Activated CD4-positive, alpha-beta T cell treated with anti-CD3 and anti-CD28 coated beads for 36 hours (primary cell): Measurements from ENCODE around the gene ITPA. TPM values are rescaled to one million over a fixed set of nuclear protein-coding genes. Genes with fewer than 3 reads are reported as not detected.

Experiments
- ATAC-seq: fragments of 200-7000 bp; cut with Tn5 transposase; one replicate; pipeline ENCODE4 v1.10.0; 2021; ENCODE audit warnings: mild to moderate bottlenecking, moderate library complexity
- CTCF ChIA-PET: fragments of 350-600 bp; sonication (Branson Sonifier 250); formaldehyde crosslinking; loops from one replicate; lab custom pipeline; 2021; ENCODE audit warnings: antibody characterized with exemption; lab: Charles Lee
- POLR2A ChIA-PET: fragments of 350-600 bp; sonication (Branson Sonifier 250); formaldehyde crosslinking; loops from one replicate; lab custom pipeline; 2021; ENCODE audit warnings: antibody characterized with exemption, inconsistent platforms; lab: Charles Lee
- DNase-seq: peaks from one replicate; pipeline ENCODE4 v3.0.0-alpha.2; 2020
- H3K27ac Mint-ChIP-seq: one replicate; pipeline ENCODE4 v1.8.0; 2021; ENCODE audit warnings: mixed read lengths
- H3K27me3 Mint-ChIP-seq: one replicate; pipeline ENCODE4 v1.8.0; 2021; ENCODE audit warnings: mixed read lengths
- H3K36me3 Mint-ChIP-seq: one replicate; pipeline ENCODE4 v1.8.0; 2021; ENCODE audit warnings: low read depth, mixed read lengths
- H3K4me1 Mint-ChIP-seq: one replicate; pipeline ENCODE4 v1.8.0; 2021; ENCODE audit warnings: mixed read lengths
- H3K4me3 Mint-ChIP-seq: one replicate; pipeline ENCODE4 v1.8.0; 2021; ENCODE audit warnings: mild to moderate bottlenecking, moderate library complexity, mixed read lengths
- H3K9me3 Mint-ChIP-seq: one replicate; pipeline ENCODE4 v1.8.0; 2021; ENCODE audit warnings: low read depth, mixed read lengths
- intact Hi-C, 2 experiments: fragments of 100-400 bp; cut with DNase I in 1 of 2; cut with micrococcal nuclease in 1 of 2; formaldehyde crosslinking; loops; one replicate each; pipeline versions ENCODE4 v1.14.2 to v1.15.1; 2022 to 2024; cut with DNase I, micrococcal nuclease
- total RNA-seq, 2 experiments: library from RNA; stranded (reverse); gene quantifications; one replicate each; pipeline ENCODE4 v1.2.3, GENCODE V29; 2021

ITPA gene
- 10 to 100 TPM; 32.7 to 67.5 TPM for total RNA-seq

DNA sequence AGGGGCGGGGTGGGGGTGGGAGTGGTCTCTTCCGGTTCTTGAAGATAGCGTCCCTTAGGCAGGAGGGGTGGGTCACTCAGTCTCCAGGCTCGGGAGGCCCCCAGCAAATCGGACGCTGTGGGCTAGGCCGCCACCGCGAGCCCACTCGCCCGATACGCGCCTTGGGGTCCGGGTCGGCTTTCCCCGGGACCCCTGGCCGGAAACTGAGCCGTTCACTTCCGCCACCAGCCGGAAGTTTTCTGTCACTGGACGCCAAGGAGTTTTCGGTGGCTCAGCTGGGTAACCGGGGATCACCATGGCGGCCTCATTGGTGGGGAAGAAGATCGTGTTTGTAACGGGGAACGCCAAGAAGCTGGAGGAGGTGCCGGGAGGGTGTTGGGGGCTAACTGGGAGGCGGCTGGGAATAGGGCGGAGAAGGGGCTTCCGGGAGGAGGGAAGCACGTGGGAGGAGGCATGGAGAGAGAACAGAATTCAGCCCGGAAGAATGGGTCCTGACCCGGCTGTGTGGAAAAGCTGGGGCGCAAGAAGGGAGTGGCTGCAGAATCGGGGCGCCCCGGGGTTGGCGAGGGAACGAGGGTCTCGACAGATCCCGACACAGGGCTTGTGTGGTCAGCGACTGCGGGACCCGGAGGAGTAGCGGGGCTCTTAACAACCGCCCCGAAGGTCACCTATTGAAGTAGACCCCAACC lies at the start of gene ITPA:
TSS of gene ITPA (plus strand) at position 242 of the 689 bp plus-strand sequence. CDS start at position 296, 54 bp downstream.
- Mint-ChIP-seq H3K27me3 (no peaks in the 10 kb centered on the region), H3K27ac (peak within 1 kb of the TSS; percentile 92), H3K4me1 (peaks cover 13% of the 10 kb centered on the region), H3K9me3 (no peaks in the 10 kb centered on the region), H3K36me3 (peaks cover 13% of the 10 kb centered on the region), H3K4me3 (peak within 1 kb of the TSS; percentile 90)
- ChIA-PET CTCF (interaction anchor here (1.0 to 1.3 kb wide), 3 partner anchors 10 to 86 kb away, joined by 3 to 4 read pairs (median 3); no protein-coding TSS in a partner anchor), POLR2A (no interaction called here)
- peak; percentile 78 for DNase-seq
- intact Hi-C loops, result loop anchor here in 1 of 2 experiments (1.0 to 2.0 kb wide), 2 partner anchors 36 to 51 kb away; partner anchors contain the start of genes FASTKD5, LZTS3 and UBOX5
- peak; percentile 43 for ATAC-seq

DNA sequence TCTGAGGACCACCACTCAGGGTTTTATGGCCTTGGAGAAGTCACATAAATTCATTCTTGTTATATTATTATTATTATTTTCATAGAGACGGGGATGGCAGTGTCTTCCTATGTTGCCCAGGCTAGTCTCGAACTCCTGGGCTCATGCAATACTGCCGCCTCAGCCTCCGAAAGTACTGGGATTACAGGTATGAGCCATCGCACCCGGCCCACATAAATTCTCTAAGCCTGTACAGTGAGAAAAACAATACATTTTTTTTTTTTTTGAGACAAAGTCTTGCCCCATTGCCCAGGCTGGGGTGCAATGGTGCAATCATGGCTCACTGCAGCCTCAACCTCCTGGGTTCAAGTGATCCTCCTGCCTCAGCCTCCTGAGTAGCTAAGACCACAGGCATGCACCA lies 48.9 kb upstream of the ITPA start:
- ChIA-PET CTCF (interaction anchor here (1.0 kb wide), 1 partner anchor 40 kb away, joined by 3 read pairs; no protein-coding TSS in a partner anchor), POLR2A (interaction anchor here (0.6 to 2.5 kb wide), 3 partner anchors 11 to 292 kb away, joined by 3 to 8 read pairs (median 3); no protein-coding TSS in a partner anchor)
- ATAC-seq (no peak), DNase-seq (peak; percentile 36)
- intact Hi-C loops, result no loop called here
- H3K27me3 Mint-ChIP-seq, result no peaks in the 10 kb centered on the region
- no peaks in the 10 kb centered on the region for H3K9me3 Mint-ChIP-seq
- H3K4me3 Mint-ChIP-seq, result peak overlapping the region; percentile 30
- H3K27ac Mint-ChIP-seq, result peak overlapping the region; percentile 19
- peaks cover 39% of the 10 kb centered on the region for H3K4me1 Mint-ChIP-seq
- H3K36me3 Mint-ChIP-seq, result peaks cover 12% of the 10 kb centered on the region

DNA sequence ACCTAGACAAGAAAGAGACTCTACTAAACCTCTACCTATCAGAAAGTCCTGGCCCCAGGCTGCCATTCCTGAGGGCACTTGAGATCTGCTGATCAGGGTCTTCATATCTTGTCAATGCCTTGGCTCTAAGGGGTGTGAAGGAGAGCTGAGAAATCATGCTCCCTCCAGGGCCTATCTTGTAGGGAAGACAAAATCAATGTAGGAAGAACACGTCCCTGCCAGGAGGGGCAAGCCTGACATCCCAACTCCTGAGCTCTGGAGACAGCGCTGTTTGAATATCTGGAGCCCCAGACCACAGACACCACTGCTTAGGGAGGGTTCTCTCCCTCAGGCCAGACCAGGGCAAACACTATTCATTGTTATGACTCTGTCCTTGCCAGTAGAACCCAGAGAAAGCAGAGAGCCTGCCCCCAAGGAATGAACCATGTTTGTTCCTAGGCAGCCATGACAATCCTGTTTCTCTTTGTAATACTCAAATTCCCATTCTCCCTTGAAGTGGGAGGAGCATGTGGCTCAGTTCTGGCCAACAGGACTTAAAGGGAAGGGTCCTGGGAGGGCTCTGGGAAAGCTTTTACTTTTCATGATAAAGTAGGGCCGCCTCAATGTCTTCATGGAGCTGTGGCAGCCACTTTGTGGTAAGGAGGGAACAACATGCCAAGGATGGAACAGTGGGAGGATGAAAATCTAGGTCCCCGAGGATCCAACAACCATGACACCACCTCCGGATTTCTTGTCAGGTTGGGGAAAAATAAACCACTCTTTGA lies 47.8 kb upstream of the ITPA start:
- intact Hi-C loops, result no loop called here
- H3K27ac Mint-ChIP-seq, result no peak overlapping the region
- ATAC-seq (no peak), DNase-seq (no peak)
- peak overlapping the region; percentile 15 for H3K4me3 Mint-ChIP-seq
- H3K27me3 Mint-ChIP-seq, result no peaks in the 10 kb centered on the region
- POLR2A ChIA-PET, result interaction anchor here (1.2 to 2.5 kb wide), 2 partner anchors 10 to 11 kb away, joined by 3 to 8 read pairs; no protein-coding TSS in a partner anchor
- peaks cover 5% of the 10 kb centered on the region for H3K36me3 Mint-ChIP-seq
- CTCF ChIA-PET, result interaction anchor here (0.7 to 2.3 kb wide), 4 partner anchors 10 to 58 kb away, joined by 3 to 6 read pairs (median 4); no protein-coding TSS in a partner anchor
- peaks cover 29% of the 10 kb centered on the region for H3K4me1 Mint-ChIP-seq
- H3K9me3 Mint-ChIP-seq, result no peaks in the 10 kb centered on the region

- Mint-ChIP-seq H3K4me1 (peaks cover 22% of the 10 kb centered on the region), H3K27ac (no peak overlapping the region)
Observed at GRCh38 chr20:3162080-3162611, 47.2 kb upstream of the ITPA start.

GRCh38 chr20:3163099-3164042 lies 45.9 kb upstream of the ITPA start:
- intact Hi-C loops, result no loop called here
- Mint-ChIP-seq H3K9me3 (no peaks in the 10 kb centered on the region), H3K36me3 (no peaks in the 10 kb centered on the region), H3K27me3 (peaks cover 4% of the 10 kb centered on the region), H3K27ac (no peak overlapping the region), H3K4me1 (peaks cover 14% of the 10 kb centered on the region), H3K4me3 (no peak overlapping the region)
- CTCF ChIA-PET, result interaction anchor here (0.7 to 2.3 kb wide), 3 partner anchors 15 to 400 kb away, joined by 3 to 4 read pairs (median 4); no protein-coding TSS in a partner anchor
- no peak for ATAC-seq
- DNase-seq, result no peak
- POLR2A ChIA-PET, result no interaction called here

More at GRCh38 chr20:3162080-3162611, 47.2 kb upstream of the ITPA start:
- ATAC-seq (no peak), DNase-seq (no peak)
- Mint-ChIP-seq H3K4me3 (no peak overlapping the region), H3K36me3 (no peaks in the 10 kb centered on the region), H3K9me3 (no peaks in the 10 kb centered on the region), H3K27me3 (no peaks in the 10 kb centered on the region)
- ChIA-PET POLR2A (interaction anchor here (1.2 to 2.5 kb wide), 2 partner anchors 9 to 10 kb away, joined by 3 to 8 read pairs; no protein-coding TSS in a partner anchor), CTCF (interaction anchor here (0.7 to 2.3 kb wide), 5 partner anchors 10 to 399 kb away, joined by 3 to 6 read pairs (median 4); no protein-coding TSS in a partner anchor)
- intact Hi-C loops, result no loop called here

DNA sequence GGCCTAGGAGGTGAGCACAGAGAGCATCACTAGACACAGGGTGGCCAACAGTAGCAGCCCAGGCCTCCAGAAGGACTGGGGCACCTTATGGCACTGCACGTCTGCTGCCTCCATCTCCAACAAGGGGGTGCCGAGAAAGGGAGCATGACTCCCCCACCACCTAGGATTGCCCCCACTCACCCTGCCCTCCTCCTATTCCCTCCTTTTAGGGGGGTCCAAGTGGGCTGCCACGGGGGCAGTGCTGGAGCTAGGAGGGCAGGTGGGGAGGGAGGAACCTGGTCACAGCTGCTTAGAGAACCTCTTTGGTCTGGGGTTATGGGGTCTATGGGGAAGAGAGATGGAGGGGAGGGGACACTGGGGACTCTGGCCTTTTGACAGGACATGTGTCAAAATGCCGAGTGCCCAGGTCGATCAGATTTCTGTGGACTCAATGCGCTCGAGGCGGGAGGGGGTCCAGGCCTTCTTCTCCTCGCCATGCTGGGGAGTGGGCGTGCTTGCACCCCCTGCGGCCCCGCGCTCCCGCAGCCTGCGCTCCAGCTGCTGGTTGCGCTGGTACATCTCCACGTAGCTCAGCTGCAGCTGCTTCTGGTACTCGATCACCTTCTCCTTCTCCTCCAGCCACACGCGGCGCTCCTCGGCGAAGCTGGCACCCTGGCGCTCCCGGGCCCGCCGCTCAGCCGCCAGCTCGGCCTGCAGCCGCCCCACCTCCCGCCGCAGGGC lies 45.1 kb upstream of the ITPA start:
- POLR2A ChIA-PET, result no interaction called here
- no peaks in the 10 kb centered on the region for H3K36me3 Mint-ChIP-seq
- no peaks in the 10 kb centered on the region for H3K9me3 Mint-ChIP-seq
- ATAC-seq (no peak), DNase-seq (no peak)
- no peak overlapping the region for H3K27ac Mint-ChIP-seq
- H3K27me3 Mint-ChIP-seq, result peaks cover 11% of the 10 kb centered on the region
- no peak overlapping the region for H3K4me3 Mint-ChIP-seq
- intact Hi-C loops, result no loop called here
- H3K4me1 Mint-ChIP-seq, result peaks cover 9% of the 10 kb centered on the region
- CTCF ChIA-PET, result interaction anchor here (1.3 kb wide), 1 partner anchor 42 kb away, joined by 3 read pairs; no protein-coding TSS in a partner anchor

GRCh38 chr20:3164763-3165410 lies 44.4 kb upstream of the ITPA start:
- no peaks in the 10 kb centered on the region for H3K9me3 Mint-ChIP-seq
- no peak overlapping the region for H3K4me3 Mint-ChIP-seq
- no peaks in the 10 kb centered on the region for H3K36me3 Mint-ChIP-seq
- no peak overlapping the region for H3K27ac Mint-ChIP-seq
- intact Hi-C loops, result no loop called here
- CTCF ChIA-PET, result interaction anchor here (0.6 to 1.3 kb wide), 2 partner anchors 42 to 1787 kb away, joined by 3 read pairs; no protein-coding TSS in a partner anchor
- no peak for ATAC-seq
- DNase-seq, result no peak
- H3K4me1 Mint-ChIP-seq, result peaks cover 7% of the 10 kb centered on the region
- peaks cover 13% of the 10 kb centered on the region for H3K27me3 Mint-ChIP-seq
- POLR2A ChIA-PET, result no interaction called here

DNA sequence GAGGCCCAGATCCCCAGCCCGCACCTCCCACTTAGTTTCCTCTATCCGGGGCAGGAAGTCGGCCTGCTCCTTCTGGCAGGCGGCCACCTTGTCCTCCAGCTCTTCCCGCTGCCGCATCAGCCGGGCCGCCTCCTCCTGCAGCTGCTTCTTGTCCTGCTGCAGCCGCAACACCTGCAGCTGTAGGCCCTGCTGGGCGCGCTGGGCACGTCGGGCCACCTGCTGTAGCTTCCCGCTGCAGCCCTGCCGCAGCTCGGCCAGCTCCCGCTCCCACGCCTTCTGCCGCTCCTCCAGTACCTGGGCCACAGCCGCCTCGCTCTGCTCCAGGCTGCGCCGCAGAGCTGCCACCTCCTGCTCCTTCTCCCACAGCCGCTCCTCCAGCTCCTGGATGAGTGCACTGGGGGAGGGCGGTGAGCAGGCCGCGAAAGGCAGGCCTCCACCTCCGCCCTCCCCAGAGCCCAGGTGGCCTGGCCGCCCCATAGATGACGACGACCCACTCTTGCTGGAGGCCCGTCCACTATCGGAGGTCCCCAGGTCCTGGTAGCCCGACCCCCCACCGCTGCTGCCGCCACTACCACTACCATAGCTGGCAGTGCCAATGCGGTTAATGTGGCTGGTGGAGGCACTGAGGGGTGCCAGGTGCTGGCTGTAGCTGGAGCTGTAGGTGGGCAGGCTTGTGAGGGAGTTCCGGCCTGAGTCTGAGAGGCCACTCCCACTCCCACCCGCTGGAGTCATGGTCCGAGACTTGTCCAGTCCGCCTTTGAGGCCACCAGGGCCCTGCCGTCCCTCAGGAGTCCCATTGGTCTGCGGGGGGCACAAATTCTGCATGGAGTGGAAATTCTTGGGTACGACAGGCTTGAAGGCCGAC lies 43.6 kb upstream of the ITPA start:
- no peak overlapping the region for H3K4me3 Mint-ChIP-seq
- peaks cover 5% of the 10 kb centered on the region for H3K4me1 Mint-ChIP-seq
- H3K27me3 Mint-ChIP-seq, result peaks cover 13% of the 10 kb centered on the region
- no peaks in the 10 kb centered on the region for H3K36me3 Mint-ChIP-seq
- DNase-seq (no peak), ATAC-seq (no peak)
- H3K27ac Mint-ChIP-seq, result no peak overlapping the region
- ChIA-PET CTCF (interaction anchor here (0.6 to 1.3 kb wide), 2 partner anchors 43 to 1788 kb away, joined by 3 read pairs; no protein-coding TSS in a partner anchor), POLR2A (no interaction called here)
- intact Hi-C loops, result no loop called here
- H3K9me3 Mint-ChIP-seq, result no peaks in the 10 kb centered on the region

DNA sequence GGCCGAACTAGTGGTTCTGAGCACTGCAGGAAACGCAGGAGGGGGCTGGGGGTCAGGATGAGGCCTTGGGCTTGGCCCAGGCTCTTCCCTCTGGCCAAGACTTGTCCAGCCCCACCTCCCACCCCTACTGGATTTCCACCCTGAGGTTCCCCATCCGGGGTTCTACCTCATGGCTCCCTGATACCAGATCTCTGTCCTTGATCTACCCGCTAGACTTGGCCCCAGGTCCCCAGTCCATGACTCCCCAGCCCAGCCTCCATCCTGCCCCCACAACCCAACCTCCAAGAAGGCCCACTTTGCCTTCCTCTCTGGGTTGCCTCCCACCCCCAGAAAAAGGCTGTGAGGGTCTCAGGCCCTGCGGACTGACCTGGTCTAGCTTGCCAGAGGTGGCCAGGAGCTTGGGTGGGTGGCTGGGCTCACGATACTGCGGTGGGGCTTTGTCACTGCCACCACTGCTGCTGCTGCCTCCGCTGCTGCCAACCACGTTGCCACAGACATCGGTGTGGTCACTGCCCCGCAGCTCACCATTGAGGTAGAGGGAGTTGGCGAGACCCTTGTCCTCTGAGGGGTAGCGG lies 42.9 kb upstream of the ITPA start:
- ChIA-PET CTCF (interaction anchor here (0.7 kb wide), 1 partner anchor 22 kb away, joined by 3 read pairs; no protein-coding TSS in a partner anchor), POLR2A (no interaction called here)
- no peak overlapping the region for H3K27ac Mint-ChIP-seq

More for the DNA sequence above, 42.9 kb upstream of the ITPA start:
- peaks cover 13% of the 10 kb centered on the region for H3K27me3 Mint-ChIP-seq
- ATAC-seq (no peak), DNase-seq (no peak)
- H3K9me3 Mint-ChIP-seq, result no peaks in the 10 kb centered on the region
- H3K4me1 Mint-ChIP-seq, result peaks cover 2% of the 10 kb centered on the region
- H3K36me3 Mint-ChIP-seq, result no peaks in the 10 kb centered on the region
- no peak overlapping the region for H3K4me3 Mint-ChIP-seq
- intact Hi-C loops, result no loop called here
